Measurements from ENCODE around the gene ATP5F1D. TPM values are rescaled to one million over a fixed set of nuclear protein-coding genes. Genes with fewer than 3 reads are reported as not detected.

The ATP5F1D gene
- total and polyA plus RNA-seq, 2 donors (not counting 3 experiments of a cell fraction or from before 2014, with no cell fraction given): 167 to 192 TPM

GRCh38 chr19:1280636-1281568 lies 39.4 kb downstream of the ATP5F1D start:
- H3K9me3 ChIP-seq (replicated peaks; ENCODE audit: control insufficient read depth, insufficient read depth, low read length): no peaks in the 10 kb centered on the region
- no peaks in the 10 kb centered on the region for H3K9me1 ChIP-seq (replicated peaks; ENCODE audit: control insufficient read depth, extremely low read depth, insufficient read depth, low read length)
- FAIRE-seq (no peak), DNase-seq (ENCODE audit: low read depth, low spot score) (no peak)
- H3K4me2 ChIP-seq (ENCODE audit: insufficient read depth, low read length): no peak overlapping the region
- intact Hi-C loops (cut with micrococcal nuclease) (loop anchor here (5.0 kb wide), 1 partner anchor 231 kb away; the partner anchor contains the start of gene ADAMTSL5), dilution Hi-C loops (cut with MboI; ENCODE audit: extremely low pct_ligation_motif_present, low sequenced_read_pairs) (no loop called here)
- H4K20me1 ChIP-seq (replicated peaks; ENCODE audit: control insufficient read depth, extremely low read depth, insufficient read depth, low read length): no peaks in the 10 kb centered on the region
- no peak overlapping the region for H3K27ac ChIP-seq (ENCODE audit: insufficient read depth, low read depth, low read length)
- no peak overlapping the region for H3K9ac ChIP-seq (replicated peaks; ENCODE audit: extremely low read depth, insufficient read depth, low read length)
- no peak overlapping the region for H2AFZ ChIP-seq (ENCODE audit: low read depth, low read length)
- no TSS peak for BruUV-seq (replicated peaks)
- peaks cover 9% of the 10 kb centered on the region for H3K4me1 ChIP-seq (ENCODE audit: control insufficient read depth, extremely low read depth, insufficient read depth, low read length)
- no peak for TF ChIP-seq POLR2A (IDR thresholded peaks at IDR 0.05; ENCODE audit: low read depth, low read length)
- no peak for TF ChIP-seq GATA2 (IDR thresholded peaks at IDR 0.05; ENCODE audit: insufficient read depth, insufficient read length, low read depth, low read length)
- no peak for TF ChIP-seq MYC (IDR thresholded peaks at IDR 0.05; ENCODE audit: low read depth, low read length)
- no peak for TF ChIP-seq JUN (IDR thresholded peaks at IDR 0.05; ENCODE audit: borderline replicate concordance, insufficient read depth, insufficient read length, low read depth)
- no peak for TF ChIP-seq FOS (IDR thresholded peaks at IDR 0.05; ENCODE audit: borderline replicate concordance, insufficient read depth, low read length)
- no peak for TF ChIP-seq EZH2 (IDR thresholded peaks at IDR 0.05; ENCODE audit: borderline replicate concordance, low read depth, low read length, severe bottlenecking)
- no peak for TF ChIP-seq POLR2AphosphoS5 (IDR thresholded peaks at IDR 0.05; ENCODE audit: insufficient read depth, low read depth, low read length)
- TF ChIP-seq CTCF (IDR thresholded peaks at IDR 0.05; ENCODE audit: extremely low read depth in 1 of 2, insufficient read depth in 1 of 2, low read depth in 1 of 2, low read length in 2 of 2): no peak
- TF ChIP-seq MAX (IDR thresholded peaks at IDR 0.05; ENCODE audit: insufficient read depth, insufficient read length): no peak
- ChIA-PET POLR2A (interaction anchor here (0.6 kb wide), 1 partner anchor 75 kb away, joined by 3 read pairs; no protein-coding TSS in a partner anchor), CTCF (interaction anchor here (1.4 to 1.9 kb wide), 3 partner anchors 14 to 234 kb away, joined by 4 to 14 read pairs (median 4); no protein-coding TSS in a partner anchor)
- H3K27me3 ChIP-seq (ENCODE audit: control insufficient read depth in 2 of 2, insufficient read depth in 2 of 2, low read length in 2 of 2): peaks cover 2 to 12% of the 10 kb centered on the region in 2 experiments
- peaks cover 3% of the 10 kb centered on the region for H3K79me2 ChIP-seq (ENCODE audit: control insufficient read depth, insufficient read depth, low read length)
- no peak overlapping the region for H3K4me3 ChIP-seq (replicated peaks in 1 of 3; ENCODE audit: insufficient read depth in 1 of 3, low read depth in 1 of 3, low read length in 3 of 3)
- peaks cover 0 to 5% of the 10 kb centered on the region in 2 experiments for H3K36me3 ChIP-seq (ENCODE audit: control insufficient read depth in 2 of 2, extremely low read depth in 1 of 2, insufficient read depth in 2 of 2, low read length in 2 of 2)

Measured in endothelial cell of umbilical vein (primary cell).